ENCODE measurements around the gene RBM20. TPM values are rescaled to one million over a fixed set of nuclear protein-coding genes. Genes with fewer than 3 reads are reported as not detected.

RBM20 gene
- total and polyA plus RNA-seq, 2 of the 13 experiments (the other 11 are each of a cell fraction or from before 2014, with no cell fraction given) = 0.02 to 0.22 TPM

GRCh38 chr10:110852255-110852896, 208.2 kb downstream of the RBM20 start (continued):
- TF ChIP-seq NONO (IDR thresholded peaks at IDR 0.05) (no peak), NONO (CRISPR knock-in tag; conservative IDR thresholded peaks at IDR 0.05) (no peak), SAFB2 (CRISPR knock-in tag; IDR thresholded peaks at IDR 0.05; ENCODE audit: borderline replicate concordance, low read depth) (no peak), CREBL2 (CRISPR knock-in tag; IDR thresholded peaks at IDR 0.05; ENCODE audit: borderline replicate concordance) (no peak), HOXA9 (CRISPR knock-in tag; IDR thresholded peaks at IDR 0.05; ENCODE audit: borderline replicate concordance) (no peak), ZNF432 (CRISPR knock-in tag; IDR thresholded peaks at IDR 0.05; ENCODE audit: borderline replicate concordance) (no peak), CREB3 (CRISPR knock-in tag; IDR thresholded peaks at IDR 0.05) (no peak), JUNB (CRISPR knock-in tag; IDR thresholded peaks at IDR 0.05; ENCODE audit: borderline replicate concordance) (no peak), DPF2 (CRISPR knock-in tag; IDR thresholded peaks at IDR 0.05; ENCODE audit: borderline replicate concordance, low read depth) (no peak), MAFF (IDR thresholded peaks at IDR 0.05; ENCODE audit: low read depth, low read length) (no peak), KDM4B (CRISPR knock-in tag; IDR thresholded peaks at IDR 0.05) (no peak), ZNF670 (CRISPR knock-in tag; IDR thresholded peaks at IDR 0.05; ENCODE audit: borderline replicate concordance) (no peak), HOMEZ (CRISPR knock-in tag; IDR thresholded peaks at IDR 0.05; ENCODE audit: low read depth) (peak; percentile 73; the same call in 1 of the 2 replicates), SP2 (CRISPR knock-in tag; IDR thresholded peaks at IDR 0.05) (no peak), ZNF280D (CRISPR knock-in tag; IDR thresholded peaks at IDR 0.05) (no peak), FOXJ3 (CRISPR knock-in tag; IDR thresholded peaks at IDR 0.05; ENCODE audit: borderline replicate concordance) (no peak), ZNF205 (CRISPR knock-in tag; IDR thresholded peaks at IDR 0.05) (0 out of 2 replicates have a peak, but pooled peaks have one; percentile 19), ZNF550 (CRISPR knock-in tag; IDR thresholded peaks at IDR 0.05; ENCODE audit: borderline replicate concordance) (no peak), SMARCE1 (IDR thresholded peaks at IDR 0.05; ENCODE audit: borderline replicate concordance) (no peak)
